ENCODE results near the gene ARHGAP26. TPM values are rescaled to one million over a fixed set of nuclear protein-coding genes. Genes with fewer than 3 reads are reported as not detected.

Gene ARHGAP26
- total RNA-seq, 1 experiment from 2014 or later, result 79.8 TPM

GRCh38 chr5:143006501-143006900, 236.3 kb downstream of the ARHGAP26 start:
- TF ChIP-seq CTCF (IDR thresholded peaks at IDR 0.05; ENCODE audit: insufficient read depth in 1 of 2, low read depth in 1 of 2, low read length in 1 of 2, severe bottlenecking in 1 of 2, unreplicated experiment in 1 of 2), result no peak
- CTCF ChIA-PET, result no interaction called here
- POLR2A ChIA-PET, result no interaction called here

GRCh38 chr5:143008032-143008431, 237.9 kb downstream of the ARHGAP26 start:
- no peaks in the 10 kb centered on the region for H3K27me3 ChIP-seq (replicated peaks; ENCODE audit: control insufficient read depth, insufficient read depth, low read length)
- Mint-ChIP-seq H3K27ac (ENCODE audit: unreplicated experiment) (no peak overlapping the region), H3K4me1 (ENCODE audit: low read depth, unreplicated experiment) (peaks cover 15% of the 10 kb centered on the region), H3K27me3 (ENCODE audit: insufficient read depth, unreplicated experiment) (no peaks in the 10 kb centered on the region), H3K9me3 (ENCODE audit: unreplicated experiment) (no peaks in the 10 kb centered on the region), H3K36me3 (ENCODE audit: insufficient read depth, unreplicated experiment) (peaks cover 19% of the 10 kb centered on the region), H3K4me3 (ENCODE audit: unreplicated experiment) (no peak overlapping the region)
- H3K4me1 ChIP-seq, result peaks cover 28% of the 10 kb centered on the region
- TF ChIP-seq CTCF (IDR thresholded peaks at IDR 0.05; ENCODE audit: insufficient read depth in 1 of 2, low read depth in 1 of 2, low read length in 1 of 2, severe bottlenecking in 1 of 2, unreplicated experiment in 1 of 2), result no peak
- ChIA-PET CTCF (no interaction called here), POLR2A (no interaction called here)
- H3K36me3 ChIP-seq (ENCODE audit: control insufficient read depth, insufficient read depth, low read length), result no peaks in the 10 kb centered on the region
- DNase-seq, result no peak
- intact Hi-C loops (cut with micrococcal nuclease; ENCODE audit: unreplicated experiment), result no loop called here
- no peak overlapping the region for H3K4me3 ChIP-seq (ENCODE audit: low read depth, low read length)
- H3K9me3 ChIP-seq, result no peaks in the 10 kb centered on the region
- no TSS peak for BruUV-seq (replicated peaks)

More at GRCh38 chr5:143006501-143006900, 236.3 kb downstream of the ARHGAP26 start:
- Mint-ChIP-seq H3K4me1 (ENCODE audit: low read depth, unreplicated experiment) (peaks cover 11% of the 10 kb centered on the region), H3K27ac (ENCODE audit: unreplicated experiment) (no peak overlapping the region), H3K36me3 (ENCODE audit: insufficient read depth, unreplicated experiment) (peaks cover 15% of the 10 kb centered on the region), H3K9me3 (ENCODE audit: unreplicated experiment) (no peaks in the 10 kb centered on the region), H3K27me3 (ENCODE audit: insufficient read depth, unreplicated experiment) (no peaks in the 10 kb centered on the region), H3K4me3 (ENCODE audit: unreplicated experiment) (no peak overlapping the region)
- H3K36me3 ChIP-seq (ENCODE audit: control insufficient read depth, insufficient read depth, low read length), result no peaks in the 10 kb centered on the region
- no peaks in the 10 kb centered on the region for H3K9me3 ChIP-seq
- no peaks in the 10 kb centered on the region for H3K27me3 ChIP-seq (replicated peaks; ENCODE audit: control insufficient read depth, insufficient read depth, low read length)
- DNase-seq, result no peak
- no TSS peak for BruUV-seq (replicated peaks)
- intact Hi-C loops (cut with micrococcal nuclease; ENCODE audit: unreplicated experiment), result no loop called here
- H3K4me3 ChIP-seq (ENCODE audit: low read depth, low read length), result no peak overlapping the region
- peaks cover 21% of the 10 kb centered on the region for H3K4me1 ChIP-seq

- no peak for DNase-seq
- CTCF ChIA-PET, result no interaction called here
- no peak overlapping the region for H3K4me3 Mint-ChIP-seq (ENCODE audit: unreplicated experiment)
- no peaks in the 10 kb centered on the region for H3K27me3 Mint-ChIP-seq (ENCODE audit: insufficient read depth, unreplicated experiment)
- POLR2A ChIA-PET, result no interaction called here
- no peaks in the 10 kb centered on the region for H3K27me3 ChIP-seq (replicated peaks; ENCODE audit: control insufficient read depth, insufficient read depth, low read length)
- peaks cover 28% of the 10 kb centered on the region for H3K4me1 ChIP-seq
- H3K9me3 ChIP-seq, result no peaks in the 10 kb centered on the region
- no TSS peak for BruUV-seq (replicated peaks)
- no peak for TF ChIP-seq CTCF (IDR thresholded peaks at IDR 0.05; ENCODE audit: insufficient read depth in 1 of 2, low read depth in 1 of 2, low read length in 1 of 2, severe bottlenecking in 1 of 2, unreplicated experiment in 1 of 2)
- H3K36me3 ChIP-seq (ENCODE audit: control insufficient read depth, insufficient read depth, low read length), result no peaks in the 10 kb centered on the region
- intact Hi-C loops (cut with micrococcal nuclease; ENCODE audit: unreplicated experiment), result no loop called here
- H3K9me3 Mint-ChIP-seq (ENCODE audit: unreplicated experiment), result no peaks in the 10 kb centered on the region
- peaks cover 15% of the 10 kb centered on the region for H3K4me1 Mint-ChIP-seq (ENCODE audit: low read depth, unreplicated experiment)
- peaks cover 10% of the 10 kb centered on the region for H3K36me3 Mint-ChIP-seq (ENCODE audit: insufficient read depth, unreplicated experiment)
- no peak overlapping the region for H3K4me3 ChIP-seq (ENCODE audit: low read depth, low read length)
- no peak overlapping the region for H3K27ac Mint-ChIP-seq (ENCODE audit: unreplicated experiment)
Measured at GRCh38 chr5:143008809-143009521, 238.8 kb downstream of the ARHGAP26 start.
